OCI-LY7 (cell line): ENCODE data around the gene RNF150. TPM values are rescaled to one million over a fixed set of nuclear protein-coding genes. Genes with fewer than 3 reads are reported as not detected.

Source experiments
- BruUV-seq: library from RNA; stranded (reverse); fragments of 400-500 nt; replicated peaks from 2 replicates; lab custom pipeline; 2021; lab: Mats Ljungman, UMichigan
- CTCF ChIA-PET: fragments of 300-600 bp; sonication (Branson Sonifier 250); formaldehyde crosslinking; loops from one replicate; lab custom pipeline; 2022; ENCODE audit warnings: antibody characterized with exemption; ENCODE audit not compliant: unreplicated experiment; lab: Charles Lee
- POLR2A ChIA-PET: fragments of 300-600 bp; sonication (Branson Sonifier 250); formaldehyde crosslinking; loops from one replicate; lab custom pipeline; 2022; ENCODE audit warnings: antibody characterized with exemption; lab: Charles Lee
- DNase-seq: peaks from one replicate; pipeline ENCODE4 v3.0.0-alpha.2; 2015; ENCODE audit warnings: low spot score
- H2AFZ ChIP-seq: fragments of 200-600 bp; sonication (generic), shearing (Covaris generic); 2 replicates; pipeline ENCODE4 v1.6.1; 2014; ENCODE audit warnings: mild to moderate bottlenecking, antibody characterized with exemption, low read length, moderate library complexity
- H3K27ac ChIP-seq: fragments of 200-600 bp; sonication (generic); 2 replicates; pipeline ENCODE4 v1.5.1; 2014; ENCODE audit warnings: mixed run types, low read depth, mild to moderate bottlenecking, moderate library complexity, low read length, inconsistent platforms; ENCODE audit not compliant: poor library complexity, severe bottlenecking
- H3K36me3 ChIP-seq: fragments of 200-600 bp; sonication (generic); 2 replicates; pipeline ENCODE4 v1.6.1; 2014; ENCODE audit warnings: mild to moderate bottlenecking, antibody characterized with exemption, low read length, moderate library complexity, mixed read lengths; ENCODE audit not compliant: insufficient read depth
- H3K4me1 ChIP-seq: fragments of 200-600 bp; sonication (generic); 2 replicates; pipeline ENCODE4 v1.5.1; 2014; ENCODE audit warnings: mild to moderate bottlenecking, low read length; ENCODE audit not compliant: insufficient read depth, poor library complexity, severe bottlenecking
- H3K4me2 ChIP-seq: fragments of 200-600 bp; sonication (generic); 2 replicates; pipeline ENCODE4 v1.6.1; 2014; ENCODE audit warnings: mild to moderate bottlenecking, low read length
- H3K4me3 ChIP-seq: fragments of 200-600 bp; sonication (generic); 2 replicates; pipeline ENCODE4 v1.5.1; 2014; ENCODE audit warnings: mild to moderate bottlenecking, low read depth, low read length; ENCODE audit not compliant: poor library complexity, severe bottlenecking
- H3K79me2 ChIP-seq: fragments of 200-600 bp; sonication (generic); 2 replicates; pipeline ENCODE4 v1.6.1; 2016; ENCODE audit warnings: low read depth, mild to moderate bottlenecking, low read length, moderate library complexity, mixed read lengths; ENCODE audit not compliant: insufficient read depth
- H3K9me2 ChIP-seq: fragments of 200-600 bp; sonication (generic); 2 replicates; pipeline ENCODE4 v1.6.1; 2016; ENCODE audit warnings: mild to moderate bottlenecking, low read length, mixed read lengths; ENCODE audit not compliant: insufficient read depth
- H3K9me3 ChIP-seq: fragments of 200-600 bp; sonication (generic); 2 replicates; pipeline ENCODE4 v1.6.1; 2014; ENCODE audit warnings: mild to moderate bottlenecking, mixed run types, low read length, mixed read lengths
- H4K20me1 ChIP-seq: fragments of 200-600 bp; sonication (generic); 2 replicates; pipeline ENCODE4 v1.6.1; 2014; ENCODE audit warnings: mild to moderate bottlenecking, antibody characterized with exemption, low read length, moderate library complexity, mixed read lengths; ENCODE audit not compliant: insufficient read depth
- EZH2phosphoT487 ChIP-seq: fragments of 200-600 bp; sonication (generic); IDR thresholded peaks from 2 replicates; pipeline ENCODE4 v1.6.1; 2018; ENCODE audit warnings: low read depth, borderline replicate concordance, mild to moderate bottlenecking, mixed run types, antibody characterized with exemption, low read length, moderate library complexity, mixed read lengths
- intact Hi-C: fragments of 100-400 bp; cut with micrococcal nuclease; formaldehyde crosslinking; loops from one replicate; pipeline ENCODE4 v1.10.0; 2022; ENCODE audit not compliant: unreplicated experiment
- total RNA-seq, 2 experiments: library from RNA; depleted of rRNA in 1 of 2; stranded (reverse); fragments of >200 nt in 1 of 2; shearing (Covaris generic) in 1 of 2; gene quantifications; 2 replicates each; pipeline ENCODE4 v1.2.3, GENCODE V29; 2014 to 2022
- TF ChIP-seq, protein P1 (sequence below): fragments of 200-600 bp; sonication (generic); conservative IDR thresholded peaks from 2 replicates; pipeline ENCODE4 v1.5.1; 2014; ENCODE audit warnings: mild to moderate bottlenecking, antibody characterized with exemption, low read length, moderate library complexity, mixed read lengths

RNF150 gene
- total RNA-seq, 2 experiments from 2014 or later: not detected

DNA sequence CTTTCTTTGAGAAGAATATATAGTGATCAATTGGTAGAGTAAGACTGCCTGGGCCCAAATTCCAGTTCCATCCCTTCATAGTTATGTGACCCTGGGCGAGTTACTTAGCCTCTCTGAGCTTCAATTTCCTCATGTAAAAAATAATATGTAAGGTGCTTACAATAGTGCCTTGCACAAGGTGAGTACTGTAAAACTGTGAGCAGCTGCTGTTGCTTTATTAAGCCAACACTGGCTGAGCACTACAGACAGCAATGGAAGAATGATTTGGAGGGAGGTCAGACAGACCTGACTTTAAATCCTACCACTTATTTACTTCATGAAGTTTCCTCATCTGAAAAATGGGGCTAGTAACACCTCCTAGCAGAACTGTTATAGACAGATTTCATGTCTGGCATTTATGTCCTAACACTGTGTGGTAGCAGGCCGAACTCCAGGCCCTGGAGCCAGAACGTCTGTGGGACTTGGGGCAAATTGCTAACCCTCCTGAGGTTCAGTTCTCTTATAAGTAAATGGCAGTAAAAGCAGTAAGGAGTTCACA, 53.8 kb downstream of the RNF150 start:
- Histone ChIP-seq H2AFZ (no peak overlapping the region), H3K4me3 (no peak overlapping the region)
- POLR2A ChIA-PET: no interaction called here

DNA sequence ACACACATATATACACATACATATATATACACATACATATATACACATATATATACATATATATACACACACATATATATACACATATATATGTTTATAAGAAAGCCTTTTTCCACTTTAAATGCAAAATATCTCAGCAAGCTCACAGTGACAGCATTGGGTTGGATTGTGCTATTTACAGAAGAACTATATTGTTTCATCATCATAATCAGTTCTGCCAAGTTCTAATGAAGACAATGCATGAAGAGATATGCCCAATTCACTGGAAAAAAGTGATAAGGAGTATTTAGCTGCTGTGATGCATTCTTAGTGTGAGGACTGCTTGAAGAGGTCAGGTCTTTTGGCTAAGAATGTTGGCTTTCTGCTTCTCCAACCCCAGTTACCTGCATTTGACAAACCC, 54.4 kb downstream of the RNF150 start:
- Histone ChIP-seq H3K27ac (no peak overlapping the region), H3K4me3 (no peak overlapping the region), H3K4me2 (no peak overlapping the region), H3K36me3 (no peaks in the 10 kb centered on the region), H4K20me1 (no peaks in the 10 kb centered on the region), H3K79me2 (no peaks in the 10 kb centered on the region), H3K4me1 (no peaks in the 10 kb centered on the region), H3K9me2 (no peaks in the 10 kb centered on the region), H2AFZ (no peak overlapping the region), H3K9me3 (no peaks in the 10 kb centered on the region)
- intact Hi-C loops: loop anchor here (2.0 kb wide), 1 partner anchor 54 kb away; no protein-coding TSS in a partner anchor
- TF ChIP-seq, protein P1, sequence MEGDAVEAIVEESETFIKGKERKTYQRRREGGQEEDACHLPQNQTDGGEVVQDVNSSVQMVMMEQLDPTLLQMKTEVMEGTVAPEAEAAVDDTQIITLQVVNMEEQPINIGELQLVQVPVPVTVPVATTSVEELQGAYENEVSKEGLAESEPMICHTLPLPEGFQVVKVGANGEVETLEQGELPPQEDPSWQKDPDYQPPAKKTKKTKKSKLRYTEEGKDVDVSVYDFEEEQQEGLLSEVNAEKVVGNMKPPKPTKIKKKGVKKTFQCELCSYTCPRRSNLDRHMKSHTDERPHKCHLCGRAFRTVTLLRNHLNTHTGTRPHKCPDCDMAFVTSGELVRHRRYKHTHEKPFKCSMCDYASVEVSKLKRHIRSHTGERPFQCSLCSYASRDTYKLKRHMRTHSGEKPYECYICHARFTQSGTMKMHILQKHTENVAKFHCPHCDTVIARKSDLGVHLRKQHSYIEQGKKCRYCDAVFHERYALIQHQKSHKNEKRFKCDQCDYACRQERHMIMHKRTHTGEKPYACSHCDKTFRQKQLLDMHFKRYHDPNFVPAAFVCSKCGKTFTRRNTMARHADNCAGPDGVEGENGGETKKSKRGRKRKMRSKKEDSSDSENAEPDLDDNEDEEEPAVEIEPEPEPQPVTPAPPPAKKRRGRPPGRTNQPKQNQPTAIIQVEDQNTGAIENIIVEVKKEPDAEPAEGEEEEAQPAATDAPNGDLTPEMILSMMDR: no peak
- no peak for TF ChIP-seq EZH2phosphoT487
- no peak for DNase-seq
- POLR2A ChIA-PET: no interaction called here
- CTCF ChIA-PET: no interaction called here
- no TSS peak for BruUV-seq

More for the DNA sequence above, 53.8 kb downstream of the RNF150 start:
- Histone ChIP-seq H3K9me2 (no peaks in the 10 kb centered on the region), H3K9me3 (no peaks in the 10 kb centered on the region), H3K27ac (no peak overlapping the region), H3K36me3 (no peaks in the 10 kb centered on the region), H3K4me1 (no peaks in the 10 kb centered on the region), H3K4me2 (no peak overlapping the region), H3K79me2 (no peaks in the 10 kb centered on the region), H4K20me1 (no peaks in the 10 kb centered on the region)
- no peak for TF ChIP-seq EZH2phosphoT487
- TF ChIP-seq, protein P1: no peak
- DNase-seq: no peak
- intact Hi-C loops: loop anchor here (2.0 kb wide), 1 partner anchor 55 kb away; no protein-coding TSS in a partner anchor
- BruUV-seq: no TSS peak
- CTCF ChIA-PET: no interaction called here

DNA sequence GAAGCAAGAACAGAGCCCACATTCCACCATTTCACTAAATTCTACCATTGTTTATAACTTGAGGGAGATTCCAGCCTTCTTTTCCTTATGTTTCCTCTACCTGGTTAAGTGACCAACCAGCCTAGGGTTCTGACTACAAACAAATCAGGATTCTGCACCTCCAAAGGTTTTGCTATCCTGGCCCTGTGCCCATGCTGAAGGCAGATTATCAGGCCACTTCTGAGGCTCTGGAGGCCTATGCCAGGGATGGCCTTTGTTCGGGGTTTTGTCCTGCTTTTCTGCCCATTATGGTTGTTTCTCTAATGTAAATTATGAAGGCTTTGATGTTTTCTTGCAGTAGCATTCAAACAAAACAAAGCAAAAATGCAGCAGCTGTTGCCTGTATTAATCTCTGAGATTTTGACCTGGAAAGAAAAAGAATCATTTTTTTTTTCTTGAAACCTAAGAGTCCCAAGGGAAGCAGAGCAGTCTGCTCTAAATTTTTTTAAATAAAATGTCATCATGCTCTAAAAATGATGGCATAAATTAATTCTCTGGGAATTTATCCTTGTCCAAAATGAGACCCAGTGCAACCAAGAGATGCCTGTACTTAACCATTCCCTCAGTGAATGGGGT, 55.6 kb downstream of the RNF150 start:
- H3K36me3 ChIP-seq: no peaks in the 10 kb centered on the region
- intact Hi-C loops: loop anchor here (2.0 kb wide), 1 partner anchor 53 kb away; no protein-coding TSS in a partner anchor
- CTCF ChIA-PET: no interaction called here
- H3K79me2 ChIP-seq: no peaks in the 10 kb centered on the region
- no peaks in the 10 kb centered on the region for H4K20me1 ChIP-seq
- no peak overlapping the region for H3K27ac ChIP-seq
- no peak overlapping the region for H3K4me3 ChIP-seq
- POLR2A ChIA-PET: no interaction called here
- no peaks in the 10 kb centered on the region for H3K9me2 ChIP-seq
- H3K4me1 ChIP-seq: no peaks in the 10 kb centered on the region
- DNase-seq: no peak
- TF ChIP-seq, protein P1: no peak
- no peak for TF ChIP-seq EZH2phosphoT487
- BruUV-seq: no TSS peak
- no peaks in the 10 kb centered on the region for H3K9me3 ChIP-seq
- no peak overlapping the region for H3K4me2 ChIP-seq
- no peak overlapping the region for H2AFZ ChIP-seq
